Hematopoietic multipotent progenitor cell treated with erythropoietin and hydrocortisone succinate and interleukin-3 and kit ligand, for 4 days (in vitro differentiated cells): ENCODE results near the gene TAP1.
"Not testable (repeated sequence)": the region's sequence is repeated elsewhere in the genome, so short reads cannot be mapped to it uniquely, and the experiment has no call there.

ENCODE experiments used
- DNase-seq: peaks from one replicate; pipeline ENCODE4 v3.0.0-alpha.2; 2015

TAP1 gene, protein sequence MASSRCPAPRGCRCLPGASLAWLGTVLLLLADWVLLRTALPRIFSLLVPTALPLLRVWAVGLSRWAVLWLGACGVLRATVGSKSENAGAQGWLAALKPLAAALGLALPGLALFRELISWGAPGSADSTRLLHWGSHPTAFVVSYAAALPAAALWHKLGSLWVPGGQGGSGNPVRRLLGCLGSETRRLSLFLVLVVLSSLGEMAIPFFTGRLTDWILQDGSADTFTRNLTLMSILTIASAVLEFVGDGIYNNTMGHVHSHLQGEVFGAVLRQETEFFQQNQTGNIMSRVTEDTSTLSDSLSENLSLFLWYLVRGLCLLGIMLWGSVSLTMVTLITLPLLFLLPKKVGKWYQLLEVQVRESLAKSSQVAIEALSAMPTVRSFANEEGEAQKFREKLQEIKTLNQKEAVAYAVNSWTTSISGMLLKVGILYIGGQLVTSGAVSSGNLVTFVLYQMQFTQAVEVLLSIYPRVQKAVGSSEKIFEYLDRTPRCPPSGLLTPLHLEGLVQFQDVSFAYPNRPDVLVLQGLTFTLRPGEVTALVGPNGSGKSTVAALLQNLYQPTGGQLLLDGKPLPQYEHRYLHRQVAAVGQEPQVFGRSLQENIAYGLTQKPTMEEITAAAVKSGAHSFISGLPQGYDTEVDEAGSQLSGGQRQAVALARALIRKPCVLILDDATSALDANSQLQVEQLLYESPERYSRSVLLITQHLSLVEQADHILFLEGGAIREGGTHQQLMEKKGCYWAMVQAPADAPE

DNA sequence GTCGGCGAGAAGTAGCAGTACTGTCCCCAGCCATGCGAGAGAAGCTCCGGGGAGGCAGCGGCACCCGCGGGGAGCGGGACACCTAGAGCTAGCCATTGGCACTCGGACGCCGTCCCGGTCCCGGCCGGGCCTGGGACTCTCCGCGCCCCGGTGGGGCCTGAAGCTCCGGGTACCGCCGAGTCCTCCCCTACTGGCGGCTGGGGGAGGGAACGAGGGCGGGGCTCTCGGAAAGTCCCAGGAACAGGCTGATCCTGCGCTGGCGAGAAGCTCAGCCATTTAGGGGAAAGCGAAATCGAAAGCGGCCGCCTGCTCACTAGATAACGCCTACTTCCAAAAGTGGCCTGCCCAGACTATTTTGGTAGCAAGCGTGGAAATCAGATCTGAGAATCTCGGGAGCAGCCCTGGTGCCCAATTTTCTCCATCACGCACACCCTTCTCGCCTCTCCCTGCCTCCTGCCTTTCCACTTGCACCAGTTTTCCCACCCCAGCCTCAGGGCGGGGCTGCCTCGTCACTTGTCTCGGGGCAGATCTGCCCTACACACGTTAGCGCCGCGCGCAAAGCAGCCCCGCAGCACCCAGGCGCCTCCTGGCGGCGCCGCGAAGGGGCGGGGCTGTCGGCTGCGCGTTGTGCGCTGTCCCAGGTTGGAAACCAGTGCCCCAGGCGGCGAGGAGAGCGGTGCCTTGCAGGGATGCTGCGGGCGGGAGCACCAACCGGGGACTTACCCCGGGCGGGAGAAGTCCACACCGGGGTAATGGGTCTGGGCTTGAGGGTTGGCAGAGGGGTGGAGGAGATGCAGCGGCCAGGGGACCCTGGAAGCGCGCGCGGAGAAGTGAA is at the start of gene TAP1, which contains the start of gene PSMB9:
TSS of gene TAP1 (minus strand) at position 164 of the 835 bp plus-strand sequence. CDS start at position 96, 68 bp downstream.
TSS of gene PSMB9 (plus strand) at position 652 of the 835 bp plus-strand sequence. CDS start at position 690, 38 bp downstream.
- peak; percentile 96 for DNase-seq

DNA sequence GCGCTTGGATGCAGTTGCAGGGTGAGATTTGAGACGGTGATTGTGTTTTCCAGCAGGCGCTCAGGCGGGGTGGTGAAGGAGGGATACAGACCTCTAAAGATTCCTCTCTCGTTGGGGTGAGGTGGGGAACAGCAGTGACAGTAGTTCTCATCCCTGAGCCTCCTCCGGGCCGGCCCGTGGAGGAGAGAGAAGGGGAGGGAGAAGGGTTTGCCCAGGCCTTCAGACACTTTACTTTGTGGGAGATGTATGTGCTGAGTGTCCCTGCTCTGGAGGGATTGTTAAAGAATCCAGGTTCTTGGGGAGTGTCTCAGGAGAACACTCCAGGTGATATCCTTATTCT is 41.5 kb upstream of the TAP1 start:
- no peak for DNase-seq

DNA sequence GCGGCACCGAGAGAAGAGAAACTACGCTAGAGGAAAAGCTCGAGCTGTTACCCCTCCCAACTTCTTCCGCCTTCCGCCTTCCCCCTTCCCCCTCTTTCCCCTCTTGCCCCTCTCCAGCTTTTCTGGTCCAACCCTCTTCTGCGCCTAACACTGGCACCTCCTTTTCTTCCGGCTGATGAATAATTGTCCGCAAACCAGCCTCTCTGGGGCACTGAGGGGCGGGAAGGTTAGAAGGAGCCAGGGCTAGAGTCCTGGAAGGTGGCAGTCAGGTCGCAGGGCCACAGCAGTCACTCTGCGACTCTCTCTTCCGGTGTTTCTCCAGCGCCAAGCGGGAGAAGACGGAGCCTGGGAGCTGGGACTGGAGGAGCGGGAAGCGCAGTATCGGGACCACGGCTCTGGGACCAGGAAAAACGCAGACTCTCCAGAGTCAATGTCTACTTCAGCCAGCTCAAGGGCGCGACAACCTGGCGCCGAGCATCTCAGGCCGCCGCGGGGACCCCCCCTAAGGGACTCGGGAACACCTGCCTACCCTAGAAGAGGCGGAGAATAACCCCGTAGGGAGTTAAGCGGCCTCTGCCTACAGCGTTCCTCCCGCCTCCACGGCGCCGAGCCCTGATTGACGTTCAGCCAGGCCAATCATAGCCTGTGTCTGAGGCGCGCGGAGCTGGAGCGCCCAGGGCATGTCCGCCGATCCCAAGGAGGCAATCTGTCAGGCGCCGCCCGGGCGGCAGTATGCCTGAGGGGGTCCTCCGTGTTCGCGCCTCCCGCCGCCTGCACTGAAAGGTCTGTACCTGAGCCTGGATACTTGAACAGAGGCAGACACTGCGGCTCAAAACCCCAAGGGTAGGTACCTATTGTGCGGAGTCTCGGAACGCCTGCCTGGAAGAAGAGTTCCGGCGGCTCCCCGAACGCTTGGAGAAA is 40.8 kb upstream of the TAP1 start:
- peak; percentile 96 for DNase-seq

DNA sequence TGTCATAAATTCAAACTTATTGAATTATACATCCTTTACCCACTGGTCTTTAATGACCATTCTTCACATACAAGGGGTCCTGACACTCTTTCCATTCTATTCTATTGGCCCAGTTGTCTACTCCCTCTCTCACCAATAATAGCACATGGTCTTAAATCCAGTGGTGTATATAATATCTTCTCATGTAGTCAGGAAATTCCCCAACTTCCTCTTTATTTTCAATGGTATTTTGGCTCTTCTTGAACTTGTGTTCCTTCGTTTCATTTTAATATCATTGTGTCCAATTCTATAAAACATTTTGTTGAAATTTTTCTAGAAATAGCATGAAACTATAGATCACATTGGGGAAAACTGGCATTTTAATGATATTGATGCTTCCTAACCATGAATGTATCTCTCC is 37.3 kb upstream of the TAP1 start:
- DNase-seq: peak; percentile 34

DNA sequence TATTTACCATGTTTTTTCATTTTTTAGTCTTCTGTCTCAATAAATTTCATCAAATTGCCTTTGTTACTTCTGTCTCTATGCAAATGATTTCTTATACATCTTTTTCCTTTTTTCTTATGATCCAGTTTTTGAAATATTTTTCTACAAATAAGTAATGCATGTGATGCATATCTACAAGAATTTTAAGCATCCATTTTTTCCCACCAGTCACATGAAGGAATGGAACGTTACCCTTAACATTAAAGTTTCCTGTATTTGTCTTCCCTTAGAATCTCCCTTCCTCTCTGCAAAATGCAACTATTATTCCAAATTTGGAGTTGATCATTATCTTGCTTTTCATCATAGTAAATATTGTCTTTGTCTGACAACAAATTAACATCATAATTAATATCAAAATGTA is 36.0 kb upstream of the TAP1 start:
- no peak for DNase-seq

DNA sequence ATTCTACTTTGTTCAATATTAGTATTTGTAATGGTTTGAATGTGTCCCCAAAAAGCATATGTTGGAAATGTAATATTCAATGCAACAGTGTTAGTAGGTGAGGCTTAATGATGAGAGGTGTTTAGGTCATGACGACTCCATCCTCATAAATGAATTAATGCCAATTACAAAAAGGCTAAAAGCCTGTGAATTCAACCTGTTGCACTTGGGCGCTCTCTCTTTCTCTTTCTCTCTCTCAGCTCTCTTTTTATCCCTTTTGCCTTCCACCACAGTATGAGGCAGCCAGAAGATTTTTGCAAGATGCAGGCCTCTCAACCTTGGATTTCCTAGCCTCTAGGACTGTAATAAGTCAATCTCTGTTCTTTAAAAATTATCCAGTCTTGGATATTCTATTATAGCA is 35.1 kb upstream of the TAP1 start:
- DNase-seq: no peak

DNA sequence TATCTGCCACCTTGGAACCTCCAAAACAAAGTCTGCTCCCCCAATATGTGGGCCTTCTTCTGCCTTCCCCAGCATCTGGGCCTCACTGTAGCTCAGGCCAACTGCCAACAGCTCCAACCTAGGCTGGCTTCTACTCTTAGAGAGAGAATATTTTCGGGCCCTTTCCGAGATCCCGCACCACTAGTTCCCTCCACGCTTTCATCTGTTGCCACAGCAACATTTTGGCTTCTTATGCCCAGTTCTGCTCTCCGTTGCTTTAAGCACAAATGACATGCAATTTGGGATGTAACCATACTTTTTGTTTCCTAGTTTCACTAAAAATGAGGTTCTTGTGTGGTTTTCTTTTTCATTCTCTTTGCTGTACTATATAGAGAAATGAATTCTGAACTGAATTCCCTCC is 34.1 kb upstream of the TAP1 start:
- no peak for DNase-seq

DNA sequence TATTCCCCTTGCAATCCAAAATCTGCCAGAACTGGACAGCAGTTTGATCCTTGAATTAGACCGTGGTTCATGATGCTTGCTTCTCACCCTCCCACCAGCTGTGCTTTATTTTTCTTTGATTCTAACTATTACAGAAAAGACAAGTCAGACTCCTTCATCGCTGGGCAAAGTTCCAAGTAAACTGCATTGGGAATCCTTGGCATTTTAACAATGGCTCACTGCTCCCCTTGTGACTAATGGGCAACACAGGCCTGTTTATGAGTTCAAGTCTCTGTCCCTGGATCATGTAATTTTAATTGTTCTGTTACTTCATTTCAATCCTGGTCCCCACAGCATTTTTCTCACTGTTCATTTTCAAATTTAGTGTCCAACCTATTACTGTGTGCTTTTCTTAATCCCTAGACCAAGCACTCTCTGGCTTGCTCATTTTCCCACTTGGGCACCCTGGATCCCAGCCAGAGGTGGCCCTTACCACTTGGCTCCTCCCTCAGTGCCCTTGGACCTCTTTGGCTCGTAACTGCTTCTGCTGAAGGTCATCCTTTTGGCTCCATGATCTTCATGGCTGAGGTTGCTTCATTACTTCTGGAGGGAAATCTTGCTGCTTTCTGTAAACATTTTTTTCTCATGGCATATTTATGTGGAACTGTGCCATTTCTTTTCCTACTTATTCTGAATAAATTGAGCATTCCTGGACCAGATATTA is 33.3 kb upstream of the TAP1 start:
- DNase-seq: no peak

DNA sequence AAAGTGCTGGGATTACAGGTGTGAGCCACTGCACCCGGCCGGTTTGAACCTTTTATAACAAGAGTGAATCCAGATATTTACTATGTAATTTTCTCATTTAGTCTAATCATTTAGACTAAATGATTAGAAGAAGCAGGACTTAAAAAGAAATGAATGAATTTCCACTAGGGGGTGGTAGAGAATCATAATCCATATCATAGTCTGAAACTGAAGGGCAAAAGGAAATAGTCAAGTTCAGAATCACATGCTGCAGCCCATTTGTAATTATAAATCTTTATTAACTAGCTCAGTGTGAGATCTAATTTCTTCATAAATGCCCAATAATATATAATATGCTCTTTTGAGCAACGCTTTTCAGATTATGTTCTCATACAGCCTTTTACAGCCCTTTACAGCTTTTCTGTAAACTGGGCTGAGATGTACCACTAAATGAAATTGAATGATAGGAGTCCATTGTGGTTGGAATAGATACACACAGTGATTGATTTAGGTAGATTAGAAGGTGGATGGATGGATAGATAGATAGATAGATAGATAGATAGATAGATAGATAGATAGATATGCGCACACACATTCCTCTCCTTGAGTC is 32.3 kb upstream of the TAP1 start:
- peak; percentile 94 for DNase-seq

DNA sequence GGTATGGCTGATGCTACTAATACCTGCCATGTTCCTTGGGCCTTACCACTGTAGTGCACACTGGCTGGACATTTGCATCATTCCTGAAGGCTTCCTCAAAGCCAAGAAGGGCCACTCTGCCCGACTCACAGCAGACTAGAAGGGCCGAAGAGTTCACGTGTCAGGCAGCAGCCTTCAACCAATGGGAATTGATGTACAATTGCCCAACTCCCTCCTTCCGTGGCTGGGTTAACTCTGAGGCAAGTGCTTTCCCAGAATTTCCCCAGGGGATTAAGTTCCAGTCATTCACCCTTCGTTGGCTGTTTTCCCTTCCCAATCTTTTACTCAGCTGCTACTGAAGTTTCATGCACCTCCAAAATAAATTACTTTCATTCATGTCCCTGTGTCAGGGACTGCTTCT is 30.3 kb upstream of the TAP1 start:
- no peak for DNase-seq

DNA sequence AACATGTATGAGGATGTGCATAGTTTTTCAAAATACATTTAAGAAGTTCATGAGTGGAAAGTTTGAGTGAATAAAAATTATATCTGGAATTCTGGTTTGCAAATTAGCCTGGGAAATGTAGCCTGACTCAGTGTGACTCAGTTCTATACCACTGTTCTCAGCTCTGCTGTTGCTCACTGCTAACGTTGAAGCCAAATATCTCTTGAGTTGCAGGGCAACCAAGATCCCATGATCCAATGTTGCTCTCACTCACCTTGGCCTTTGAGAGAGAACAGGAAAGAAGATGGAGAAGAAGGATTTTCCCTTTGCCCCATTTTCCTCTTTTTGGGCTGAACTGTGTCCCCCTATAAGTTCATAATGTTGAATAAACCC is 29.4 kb upstream of the TAP1 start:
- DNase-seq: no peak

DNA sequence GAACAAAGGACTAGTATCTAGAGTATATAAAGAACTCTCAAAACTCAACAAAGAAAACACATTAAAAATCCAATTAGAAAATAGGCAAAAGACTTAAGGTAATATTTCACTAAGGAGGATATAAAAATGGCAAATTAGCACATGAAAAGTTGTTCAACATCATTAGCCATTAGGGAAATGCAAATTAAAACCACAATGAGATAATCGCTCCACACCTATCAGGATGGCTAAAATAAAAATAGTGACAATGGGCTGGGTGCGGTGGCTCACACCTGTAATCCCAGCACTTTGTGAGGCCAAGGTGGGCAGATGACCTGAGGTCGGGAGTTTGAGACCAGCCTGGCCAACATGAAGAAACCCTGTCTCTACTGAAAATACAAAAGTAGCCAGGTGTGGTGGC is 27.5 kb upstream of the TAP1 start:
- not testable (repeated sequence) for DNase-seq

DNA sequence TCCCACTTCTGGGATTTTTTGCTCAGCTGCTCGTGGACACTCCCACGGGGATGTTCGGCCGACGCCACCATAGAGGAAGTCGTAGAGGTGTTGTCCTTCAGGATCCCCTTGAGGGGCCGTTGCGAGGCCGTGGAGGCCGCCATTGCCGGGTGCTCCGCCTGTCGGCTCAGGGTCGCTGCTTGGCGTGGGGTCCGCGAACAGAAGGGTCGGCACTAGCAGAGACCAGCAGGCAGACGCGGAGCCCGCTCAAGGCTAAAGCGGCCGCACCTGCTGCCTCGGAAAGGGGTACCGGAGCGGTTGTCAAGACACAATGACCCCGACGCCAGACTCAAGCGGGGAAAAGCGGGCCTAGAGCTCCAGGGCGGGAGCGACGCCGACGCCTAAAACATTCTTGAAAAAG is 26.2 kb upstream of the TAP1 start:
- DNase-seq: no peak

DNA sequence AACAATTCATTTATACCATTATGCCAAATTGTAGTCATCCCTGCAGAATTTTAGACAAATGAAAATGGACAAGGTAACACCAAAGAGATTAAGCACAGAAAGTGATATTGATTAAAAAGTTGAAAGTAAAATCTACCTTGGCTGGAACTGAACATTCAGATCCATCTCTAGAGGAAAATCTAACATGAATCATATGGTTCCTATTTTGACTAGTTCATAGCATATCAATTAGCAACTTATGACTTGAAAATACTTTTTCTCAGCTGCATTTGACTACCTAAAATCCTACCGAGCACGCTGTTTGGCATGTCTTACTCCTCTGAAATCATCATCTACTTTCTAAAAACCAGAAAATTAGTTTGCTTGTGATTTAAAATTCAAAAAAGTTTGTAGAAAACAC is 23.1 kb upstream of the TAP1 start:
- no peak for DNase-seq

DNA sequence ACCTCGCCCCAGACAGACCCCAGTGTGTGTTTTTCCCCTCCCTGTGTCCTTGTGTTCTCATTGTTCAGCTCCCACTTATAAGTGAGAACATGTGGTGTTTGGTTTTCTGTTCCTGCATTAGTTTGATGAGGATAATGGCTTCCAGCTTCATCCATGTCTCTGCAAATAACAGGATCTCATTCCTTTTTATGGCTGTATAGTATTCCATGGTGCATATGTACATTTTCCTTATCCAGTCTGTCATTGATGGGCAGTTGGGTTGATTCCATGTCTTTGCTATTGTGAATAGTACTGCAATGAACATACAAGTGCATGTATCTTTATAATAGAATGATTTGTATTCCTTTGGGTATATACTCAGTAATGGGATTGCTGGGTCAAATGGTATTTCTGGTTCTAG is 20.4 kb upstream of the TAP1 start:
- DNase-seq: not testable (repeated sequence)

DNA sequence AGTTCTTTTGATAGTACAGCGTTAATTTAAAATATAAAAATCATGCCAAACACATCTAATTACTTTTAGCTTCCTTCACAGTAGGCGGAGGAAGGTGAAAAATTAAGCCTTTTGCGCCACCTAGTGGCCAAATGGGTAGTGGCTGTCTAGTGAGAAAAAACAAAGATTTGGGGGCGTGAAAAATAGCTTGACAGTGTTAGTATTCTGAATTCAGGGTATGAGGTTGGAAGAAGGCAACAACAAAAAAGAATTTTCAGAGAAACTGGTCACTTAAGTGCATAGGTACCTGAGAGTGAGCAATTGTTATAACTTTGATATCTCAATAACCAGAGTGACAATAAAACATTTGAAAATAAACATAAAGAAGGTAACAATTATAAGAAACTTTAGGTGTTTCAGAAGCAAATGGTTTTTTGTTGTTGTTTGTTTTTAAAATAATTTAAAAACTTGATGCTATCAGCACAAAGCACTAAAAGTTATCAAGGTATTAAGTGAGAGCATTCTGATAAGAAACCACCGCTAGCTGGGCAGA is 14.8 kb upstream of the TAP1 start:
- peak; percentile 92 for DNase-seq

DNA sequence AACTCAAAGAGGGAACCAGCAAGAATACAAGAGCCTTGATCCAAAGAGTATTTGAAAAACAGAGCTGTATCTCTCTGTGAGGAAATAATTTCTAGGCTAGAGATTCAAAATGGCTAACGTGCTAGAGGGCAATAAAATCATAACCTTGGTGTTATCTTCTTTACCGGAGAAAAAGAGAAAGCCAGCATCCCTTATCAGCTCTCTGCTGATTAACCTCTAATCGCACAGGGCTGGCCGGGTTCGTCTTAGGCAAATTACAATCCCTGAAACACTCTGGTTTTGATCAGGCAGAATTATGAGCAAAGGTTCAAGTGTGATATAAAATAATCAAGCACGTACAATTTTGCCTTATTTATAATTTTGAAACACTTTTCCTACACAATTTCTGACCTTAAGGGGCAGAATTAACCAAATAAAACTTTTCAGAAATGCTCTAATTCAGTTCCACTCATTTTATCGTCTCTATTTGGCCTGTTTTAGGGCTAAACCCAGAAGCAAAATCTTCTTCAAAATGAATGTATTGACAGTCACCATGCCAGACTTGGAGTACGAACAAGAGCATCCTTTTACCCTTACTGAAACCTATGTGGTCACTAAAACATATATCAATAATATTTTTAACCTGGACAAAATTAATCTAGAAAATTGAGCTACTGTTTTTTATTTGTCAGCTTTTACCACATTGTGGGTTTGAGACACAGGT is 14.2 kb upstream of the TAP1 start:
- DNase-seq: peak; percentile 28

DNA sequence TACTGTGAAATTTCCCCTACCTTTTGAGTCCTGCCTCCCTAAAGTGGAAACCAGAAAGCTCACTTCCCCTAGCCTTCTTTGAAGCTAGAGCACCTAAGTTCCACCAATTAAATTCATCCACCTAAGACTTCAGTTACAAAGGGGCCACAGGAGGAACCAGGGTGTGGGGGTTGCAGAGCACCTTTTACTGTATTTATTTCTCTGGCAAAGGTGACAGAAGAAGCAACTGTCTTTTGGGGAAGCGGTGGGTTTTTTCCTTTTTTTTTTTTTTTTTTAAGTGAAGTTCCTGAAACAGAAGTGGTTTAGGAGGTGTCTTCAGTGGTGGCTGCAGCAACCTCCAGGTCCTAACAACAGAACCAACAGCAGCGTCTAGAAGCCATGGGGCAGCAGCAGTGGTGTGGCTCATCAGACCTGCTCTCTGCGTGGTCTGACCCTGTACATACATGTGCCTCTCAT is 13.5 kb upstream of the TAP1 start:
- DNase-seq: peak; percentile 43

DNA sequence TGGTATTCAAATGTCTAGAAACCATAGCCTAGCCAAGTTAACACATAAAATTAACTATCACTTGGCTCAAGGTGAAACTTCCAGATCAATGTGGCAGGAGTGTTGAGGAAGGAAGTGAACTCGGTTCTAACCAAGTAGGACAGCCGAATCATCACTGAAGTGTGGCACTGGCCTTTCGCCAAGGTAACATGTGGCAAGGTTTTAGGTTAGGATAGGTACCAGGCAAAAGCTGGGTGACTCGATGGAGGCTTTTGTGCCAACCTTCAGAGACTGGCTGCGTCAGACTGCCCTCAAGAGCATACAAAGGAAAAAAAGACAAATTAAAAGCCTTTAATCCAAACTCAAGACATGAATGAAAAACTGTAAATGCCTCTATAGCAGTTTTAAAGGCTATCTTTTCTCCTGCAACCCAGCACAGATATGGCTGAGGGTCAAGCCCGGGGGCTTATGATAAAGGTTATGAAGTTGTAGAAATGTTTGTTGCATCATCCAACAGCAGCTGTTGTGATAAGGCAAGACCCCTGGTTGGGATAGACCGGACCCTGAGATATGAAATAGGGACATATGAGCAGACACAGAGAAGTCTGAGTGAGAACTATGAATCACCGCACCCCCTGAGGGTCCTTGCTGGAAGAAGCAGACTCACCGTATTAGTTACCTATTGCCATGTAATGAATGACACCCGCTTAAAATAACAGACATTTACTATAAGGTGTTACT is 12.4 kb upstream of the TAP1 start:
- no peak for DNase-seq

DNA sequence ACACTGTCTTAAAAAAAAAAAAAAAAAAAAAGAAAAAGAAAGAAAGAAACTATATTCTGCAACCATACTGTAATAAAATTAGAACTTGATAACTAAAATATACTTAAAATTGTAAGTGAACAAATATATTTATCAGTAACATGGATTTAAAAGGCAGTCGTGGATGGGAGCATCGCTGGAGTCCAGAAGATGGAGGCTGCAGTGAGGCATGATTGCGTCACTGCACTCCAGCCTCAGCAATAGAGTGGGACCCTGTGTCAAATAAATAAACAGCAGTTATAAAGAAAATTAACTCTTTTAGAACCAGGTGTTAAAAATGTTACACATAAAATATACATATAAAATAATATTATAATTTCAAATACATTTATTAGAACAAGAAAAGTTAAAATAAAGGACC is 9.2 kb upstream of the TAP1 start:
- no peak for DNase-seq
